ENCODE measurements around the gene C10orf67.
"Not testable (repeated sequence)": the region's sequence is repeated elsewhere in the genome, so short reads cannot be mapped to it uniquely, and the experiment has no call there.

Gene C10orf67

GRCh38 chr10:23344241-23344841 lies at the start of gene C10orf67:
Gene C10orf67 (minus strand): TSS chr10:23344797. CDS start chr10:23344774, 23 bp downstream.
- no peak within 1 kb of the TSS for H3K4me3 ChIP-seq (ENCODE audit: low read depth, low read length)
- DNase-seq (ENCODE audit: low read depth), result no peak

GRCh38 chr10:23391821-23392220 lies 47.2 kb upstream of the C10orf67 start:
- TF ChIP-seq CTCF (IDR thresholded peaks at IDR 0.05; ENCODE audit: insufficient read depth, low read depth, low read length, missing control alignments), result no peak
- no peak for DNase-seq (ENCODE audit: low read depth)

More at GRCh38 chr10:23344241-23344841, at the start of gene C10orf67:
- no peak for TF ChIP-seq CTCF (IDR thresholded peaks at IDR 0.05; ENCODE audit: insufficient read depth, low read depth, low read length, missing control alignments)

GRCh38 chr10:23390809-23391208 lies 46.2 kb upstream of the C10orf67 start:
- H3K4me3 ChIP-seq (ENCODE audit: low read depth, low read length), result no peak overlapping the region
- DNase-seq (ENCODE audit: low read depth), result no peak
- TF ChIP-seq CTCF (IDR thresholded peaks at IDR 0.05; ENCODE audit: insufficient read depth, low read depth, low read length, missing control alignments), result no peak

More at GRCh38 chr10:23391821-23392220, 47.2 kb upstream of the C10orf67 start:
- no peak overlapping the region for H3K4me3 ChIP-seq (ENCODE audit: low read depth, low read length)

- not testable (repeated sequence) for H3K4me3 ChIP-seq (ENCODE audit: low read depth, low read length); DNase-seq (ENCODE audit: low read depth)
These were observed 45.8 kb upstream of the C10orf67 start for GRCh38 chr10:23390408-23390807.

GRCh38 chr10:23387516-23387915 lies 42.9 kb upstream of the C10orf67 start:
- not testable (repeated sequence) for H3K4me3 ChIP-seq (ENCODE audit: low read depth, low read length); DNase-seq (ENCODE audit: low read depth)

- no peak overlapping the region for H3K4me3 ChIP-seq (ENCODE audit: low read depth, low read length)
- DNase-seq (ENCODE audit: low read depth), result no peak
- TF ChIP-seq CTCF (IDR thresholded peaks at IDR 0.05; ENCODE audit: insufficient read depth, low read depth, low read length, missing control alignments), result no peak
These were observed 41.5 kb upstream of the C10orf67 start for GRCh38 chr10:23386052-23386451.

- no peak overlapping the region for H3K4me3 ChIP-seq (ENCODE audit: low read depth, low read length)
- DNase-seq (ENCODE audit: low read depth), result no peak
- no peak for TF ChIP-seq CTCF (IDR thresholded peaks at IDR 0.05; ENCODE audit: insufficient read depth, low read depth, low read length, missing control alignments)
These were observed 39.8 kb upstream of the C10orf67 start for GRCh38 chr10:23384364-23384763.

GRCh38 chr10:23383637-23384036 lies 39.0 kb upstream of the C10orf67 start:
- TF ChIP-seq CTCF (IDR thresholded peaks at IDR 0.05; ENCODE audit: insufficient read depth, low read depth, low read length, missing control alignments), result no peak
- no peak for DNase-seq (ENCODE audit: low read depth)
- H3K4me3 ChIP-seq (ENCODE audit: low read depth, low read length), result no peak overlapping the region
